ENCODE measurements around the gene CPN2. TPM values are rescaled to one million over a fixed set of nuclear protein-coding genes. Genes with fewer than 3 reads are reported as not detected.

Gene CPN2
- total RNA-seq, 4 donors from 2014 or later = 0.24 to 0.50 TPM; not detected in 2

- TF ChIP-seq CTCF (IDR thresholded peaks at IDR 0.05) = no peak
- DNase-seq (ENCODE audit: low spot score) (no peak), ATAC-seq (ENCODE audit: low FRiP score) (no peak)
Observed at GRCh38 chr3:194330579-194330978, 20.5 kb downstream of the CPN2 start.

DNA sequence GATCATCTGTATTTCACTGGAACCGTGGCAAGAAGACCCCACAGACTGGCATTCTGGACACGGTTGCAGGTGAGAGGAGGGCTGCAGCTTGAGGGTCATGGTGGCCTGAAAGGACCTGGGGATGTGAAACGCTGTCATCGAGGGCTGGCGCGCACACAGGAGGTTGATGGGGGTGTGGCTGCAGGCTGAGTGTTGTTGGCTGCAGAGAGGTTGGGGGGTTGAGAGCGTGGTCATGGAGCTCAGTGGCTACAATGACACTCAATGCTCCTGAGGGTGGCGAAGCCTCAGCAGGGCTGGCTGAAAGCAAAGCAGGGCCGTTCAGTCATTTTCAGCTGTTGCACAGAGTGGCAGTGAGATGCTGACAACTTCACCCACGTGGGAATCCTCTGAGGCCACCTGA, 21.0 kb downstream of the CPN2 start:
- ATAC-seq (ENCODE audit: low FRiP score) (no peak), DNase-seq (ENCODE audit: low spot score) (no peak)
- TF ChIP-seq CTCF (IDR thresholded peaks at IDR 0.05) = no peak

GRCh38 chr3:194329583-194329965, 21.6 kb downstream of the CPN2 start:
- DNase-seq (ENCODE audit: low spot score) (no peak), ATAC-seq (ENCODE audit: low FRiP score) (no peak)
- TF ChIP-seq CTCF (IDR thresholded peaks at IDR 0.05) = no peak

- no peak for TF ChIP-seq CTCF (IDR thresholded peaks at IDR 0.05)
- no peak for ATAC-seq (ENCODE audit: low FRiP score)
- DNase-seq (ENCODE audit: low spot score) = no peak
Observed at GRCh38 chr3:194328942-194329582, 22.1 kb downstream of the CPN2 start.

DNA sequence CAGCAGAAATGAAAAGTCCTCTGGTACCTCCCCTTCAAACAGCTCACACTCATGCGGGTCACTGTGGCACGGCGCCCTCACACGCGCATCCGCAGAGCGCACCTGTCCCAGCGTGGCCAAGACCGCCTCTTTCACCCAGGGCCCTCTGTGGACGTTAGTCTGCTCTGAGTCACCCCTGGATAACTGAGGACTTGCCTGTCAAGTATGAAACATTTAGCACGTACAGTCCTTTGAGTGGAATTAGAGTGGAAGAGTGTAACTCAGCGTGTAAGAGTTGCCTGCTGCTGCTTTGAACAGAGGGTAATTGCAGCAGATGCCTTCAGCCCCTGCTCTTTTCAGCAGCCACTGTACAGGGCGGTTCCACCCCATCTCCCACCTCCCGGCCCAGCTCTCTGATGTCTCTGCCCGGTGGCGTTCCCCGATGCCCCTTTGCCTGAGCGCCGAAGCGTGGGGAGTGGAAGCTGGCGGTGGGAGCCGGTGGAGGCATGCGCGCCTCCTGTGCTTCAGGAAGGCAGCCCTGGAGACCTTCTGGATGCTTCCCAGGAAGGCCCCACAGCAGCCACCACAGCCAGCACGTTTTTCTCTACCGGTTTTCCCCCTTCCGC, 23.0 kb downstream of the CPN2 start:
- ATAC-seq (ENCODE audit: low FRiP score) = no peak
- no peak for TF ChIP-seq CTCF (IDR thresholded peaks at IDR 0.05)

DNA sequence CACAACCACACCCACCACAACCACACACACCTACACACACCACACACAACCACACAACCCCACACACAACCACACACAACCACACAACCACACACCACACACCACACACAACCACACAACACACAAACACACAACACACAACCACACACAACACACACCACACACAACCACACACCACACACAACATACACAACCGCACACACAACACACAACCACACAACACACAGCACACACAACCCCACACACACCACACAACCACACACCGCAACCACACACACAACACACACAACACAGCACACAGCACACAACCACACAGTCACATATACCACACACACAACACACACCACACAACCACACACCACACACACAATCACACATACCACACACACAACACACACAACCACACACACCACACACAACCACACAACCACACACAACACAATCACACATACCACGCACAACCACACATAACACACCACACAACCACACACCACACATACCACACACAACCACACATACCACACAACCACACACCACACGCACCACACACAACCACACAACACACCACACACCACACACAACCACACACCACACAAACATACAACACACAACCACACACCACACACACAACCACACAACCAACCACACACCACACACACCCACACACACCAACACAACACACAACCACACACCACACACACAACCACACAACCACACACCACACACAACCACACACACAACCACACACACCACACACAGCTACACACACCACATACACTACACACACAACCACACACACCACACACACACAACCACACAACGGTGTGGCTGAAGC, 23.7 kb downstream of the CPN2 start:
- ATAC-seq (ENCODE audit: low FRiP score) (no peak), DNase-seq (ENCODE audit: low spot score) (no peak)
- TF ChIP-seq CTCF (IDR thresholded peaks at IDR 0.05) = no peak

More for the DNA sequence above, 23.0 kb downstream of the CPN2 start:
- DNase-seq (ENCODE audit: low spot score) = no peak
